ENCODE measurements around the gene NCR1. TPM values are rescaled to one million over a fixed set of nuclear protein-coding genes. Genes with fewer than 3 reads are reported as not detected.

Gene NCR1
- total RNA-seq, 1 donor from 2014 or later = not detected

DNA sequence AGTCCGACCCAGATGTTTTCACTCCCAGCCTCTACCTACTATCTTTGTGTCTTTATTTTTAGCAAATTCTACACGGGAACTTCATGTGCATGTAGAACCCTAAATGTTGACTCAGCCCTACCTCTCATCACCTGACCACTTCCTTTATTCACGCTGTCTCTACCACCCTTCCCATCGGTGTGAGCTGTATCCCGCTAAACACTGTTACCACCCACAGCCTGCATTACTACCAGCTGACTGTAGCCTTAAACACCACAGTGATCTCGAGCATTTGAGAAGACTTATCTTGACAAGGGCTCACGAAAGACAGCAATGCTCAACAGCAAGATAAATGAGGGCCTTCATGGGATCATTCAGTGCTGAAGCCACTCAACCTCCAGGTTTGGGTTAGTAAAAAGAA lies 15.1 kb downstream of the NCR1 start:
- H3K4me1 Mint-ChIP-seq = no peaks in the 10 kb centered on the region
- no peak overlapping the region for H3K27ac Mint-ChIP-seq
- H3F3A ChIP-seq (ENCODE audit: low read depth) = no peaks in the 10 kb centered on the region
- peaks cover 8% of the 10 kb centered on the region for H3K9me3 Mint-ChIP-seq
- no peaks in the 10 kb centered on the region for H3K9me3 ChIP-seq (ENCODE audit: low read depth)
- no peak overlapping the region for H3K27ac ChIP-seq
- H3K36me3 Mint-ChIP-seq = no peaks in the 10 kb centered on the region
- no peaks in the 10 kb centered on the region for H4K20me1 ChIP-seq (ENCODE audit: low read depth)
- H2AFZ ChIP-seq (replicated peaks) = no peak overlapping the region
- no peaks in the 10 kb centered on the region for H3K4me1 ChIP-seq
- no peaks in the 10 kb centered on the region for H3K36me3 ChIP-seq
- no peak overlapping the region for H3K4me3 Mint-ChIP-seq
- no peak for DNase-seq (ENCODE audit: low spot score)
- H3K79me2 ChIP-seq (ENCODE audit: low read depth) = no peaks in the 10 kb centered on the region
- TF ChIP-seq EZH2 (IDR thresholded peaks at IDR 0.05) (no peak), EZH2phosphoT487 (IDR thresholded peaks at IDR 0.05) (no peak)
- TF ChIP-seq, protein P1, sequence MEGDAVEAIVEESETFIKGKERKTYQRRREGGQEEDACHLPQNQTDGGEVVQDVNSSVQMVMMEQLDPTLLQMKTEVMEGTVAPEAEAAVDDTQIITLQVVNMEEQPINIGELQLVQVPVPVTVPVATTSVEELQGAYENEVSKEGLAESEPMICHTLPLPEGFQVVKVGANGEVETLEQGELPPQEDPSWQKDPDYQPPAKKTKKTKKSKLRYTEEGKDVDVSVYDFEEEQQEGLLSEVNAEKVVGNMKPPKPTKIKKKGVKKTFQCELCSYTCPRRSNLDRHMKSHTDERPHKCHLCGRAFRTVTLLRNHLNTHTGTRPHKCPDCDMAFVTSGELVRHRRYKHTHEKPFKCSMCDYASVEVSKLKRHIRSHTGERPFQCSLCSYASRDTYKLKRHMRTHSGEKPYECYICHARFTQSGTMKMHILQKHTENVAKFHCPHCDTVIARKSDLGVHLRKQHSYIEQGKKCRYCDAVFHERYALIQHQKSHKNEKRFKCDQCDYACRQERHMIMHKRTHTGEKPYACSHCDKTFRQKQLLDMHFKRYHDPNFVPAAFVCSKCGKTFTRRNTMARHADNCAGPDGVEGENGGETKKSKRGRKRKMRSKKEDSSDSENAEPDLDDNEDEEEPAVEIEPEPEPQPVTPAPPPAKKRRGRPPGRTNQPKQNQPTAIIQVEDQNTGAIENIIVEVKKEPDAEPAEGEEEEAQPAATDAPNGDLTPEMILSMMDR (IDR thresholded peaks at IDR 0.05) = no peak
- peaks cover 14% of the 10 kb centered on the region for H3K27me3 Mint-ChIP-seq (ENCODE audit: insufficient read depth, low read depth)
- H3K4me3 ChIP-seq = no peak overlapping the region
- no peak overlapping the region for H3K4me2 ChIP-seq
- H3K27me3 ChIP-seq = no peaks in the 10 kb centered on the region
- H3K9ac ChIP-seq = no peak overlapping the region

DNA sequence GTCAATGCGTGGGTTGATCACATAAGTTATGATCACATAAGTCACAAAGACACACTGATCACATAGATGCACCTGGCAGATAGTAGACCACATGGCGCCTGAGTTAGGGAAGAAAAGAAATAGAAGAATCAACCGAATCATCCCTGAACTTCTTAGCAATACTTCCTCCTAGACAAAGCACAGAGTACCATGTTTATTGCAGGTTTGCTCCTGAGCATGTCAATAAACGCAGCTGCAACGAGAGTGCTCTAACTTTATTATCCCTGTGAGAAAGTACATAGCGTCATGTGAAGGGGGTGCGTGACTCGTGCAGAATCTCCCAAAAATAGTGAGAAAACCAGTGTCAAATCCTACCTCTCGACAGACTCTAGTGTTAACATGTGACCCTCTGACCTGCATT lies 17.3 kb downstream of the NCR1 start:
- H3K9ac ChIP-seq = no peak overlapping the region
- H2AFZ ChIP-seq (replicated peaks) = no peak overlapping the region
- TF ChIP-seq EZH2phosphoT487 (IDR thresholded peaks at IDR 0.05) (no peak), EZH2 (IDR thresholded peaks at IDR 0.05) (no peak)
- TF ChIP-seq, protein P1 (IDR thresholded peaks at IDR 0.05) = no peak
- H3K27me3 ChIP-seq = no peaks in the 10 kb centered on the region
- H3K79me2 ChIP-seq (ENCODE audit: low read depth) = no peaks in the 10 kb centered on the region
- H3K27ac Mint-ChIP-seq = no peak overlapping the region
- H3K9me3 Mint-ChIP-seq = peaks cover 19% of the 10 kb centered on the region
- H3K4me3 ChIP-seq = no peak overlapping the region
- H3K4me1 Mint-ChIP-seq = no peaks in the 10 kb centered on the region
- no peak overlapping the region for H3K4me2 ChIP-seq
- no peak overlapping the region for H3K4me3 Mint-ChIP-seq
- H4K20me1 ChIP-seq (ENCODE audit: low read depth) = no peaks in the 10 kb centered on the region
- no peaks in the 10 kb centered on the region for H3K36me3 Mint-ChIP-seq
- H3K36me3 ChIP-seq = no peaks in the 10 kb centered on the region
- peaks cover 12% of the 10 kb centered on the region for H3K27me3 Mint-ChIP-seq (ENCODE audit: insufficient read depth, low read depth)
- no peaks in the 10 kb centered on the region for H3F3A ChIP-seq (ENCODE audit: low read depth)
- H3K27ac ChIP-seq = no peak overlapping the region
- H3K9me3 ChIP-seq (ENCODE audit: low read depth) = no peaks in the 10 kb centered on the region
- no peak for DNase-seq (ENCODE audit: low spot score)
- H3K4me1 ChIP-seq = no peaks in the 10 kb centered on the region

DNA sequence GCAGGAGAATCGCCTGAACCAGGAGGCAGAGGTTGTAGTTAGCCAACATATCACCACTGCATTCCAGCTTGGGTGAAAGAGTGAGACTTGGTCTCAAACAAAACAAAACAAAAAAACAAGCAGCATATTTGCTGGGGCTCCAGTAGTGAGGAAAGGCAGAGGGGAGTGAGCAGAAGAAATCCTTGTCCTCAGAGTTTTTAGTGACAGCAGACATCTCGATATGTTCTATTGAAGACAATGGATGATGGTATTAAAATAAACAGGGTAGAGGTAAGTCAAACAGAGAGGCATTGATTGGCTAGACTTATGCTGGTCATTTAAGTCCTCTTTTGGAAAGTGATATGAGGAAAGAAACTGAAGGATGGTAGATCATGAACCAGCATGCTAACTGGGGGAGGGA lies 22.4 kb downstream of the NCR1 start:
- no peaks in the 10 kb centered on the region for H3K4me1 ChIP-seq
- H3K4me2 ChIP-seq = no peak overlapping the region
- no peaks in the 10 kb centered on the region for H4K20me1 ChIP-seq (ENCODE audit: low read depth)
- H3K4me3 ChIP-seq = no peak overlapping the region
- no peaks in the 10 kb centered on the region for H3K4me1 Mint-ChIP-seq
- no peak overlapping the region for H3K27ac ChIP-seq
- H3K9ac ChIP-seq = no peak overlapping the region
- H3K27me3 Mint-ChIP-seq (ENCODE audit: insufficient read depth, low read depth) = peaks cover 10% of the 10 kb centered on the region
- peaks cover 32% of the 10 kb centered on the region for H3K9me3 Mint-ChIP-seq
- H3K9me3 ChIP-seq (ENCODE audit: low read depth) = no peaks in the 10 kb centered on the region
- no peak overlapping the region for H2AFZ ChIP-seq (replicated peaks)
- H3K36me3 Mint-ChIP-seq = no peaks in the 10 kb centered on the region
- H3K79me2 ChIP-seq (ENCODE audit: low read depth) = no peaks in the 10 kb centered on the region
- peak; percentile 35 for DNase-seq (ENCODE audit: low spot score)
- no peaks in the 10 kb centered on the region for H3K27me3 ChIP-seq
- TF ChIP-seq EZH2phosphoT487 (IDR thresholded peaks at IDR 0.05) (no peak), EZH2 (IDR thresholded peaks at IDR 0.05) (no peak)
- TF ChIP-seq, protein P1 (IDR thresholded peaks at IDR 0.05) = no peak
- H3K36me3 ChIP-seq = no peaks in the 10 kb centered on the region
- H3K27ac Mint-ChIP-seq = no peak overlapping the region
- H3F3A ChIP-seq (ENCODE audit: low read depth) = no peaks in the 10 kb centered on the region
- no peak overlapping the region for H3K4me3 Mint-ChIP-seq
